Liver (tissue), 9 donors: ENCODE measurements around the gene CUL7. TPM values are rescaled to one million over a fixed set of nuclear protein-coding genes. Genes with fewer than 3 reads are reported as not detected.

Source experiments
- DNase-seq: peaks from one replicate; pipeline ENCODE4 v3.0.0-alpha.2; 2017; ENCODE audit warnings: low spot score
- H3K27ac ChIP-seq, 2 donors: one replicate each; pipeline ENCODE4 v1.7.0; 2013; ENCODE audit warnings: inconsistent platforms in 2 of 2, low read length in 2 of 2, control low read depth in 1 of 2, low read depth in 1 of 2, mild to moderate bottlenecking in 1 of 2
- H3K27me3 ChIP-seq, 4 donors: one replicate each; pipeline versions ENCODE4 v1.6.1 to v1.7.0; 2013; ENCODE audit warnings: low read length in 3 of 4, inconsistent platforms in 1 of 4, mild to moderate bottlenecking in 1 of 4, moderate library complexity in 1 of 4; ENCODE audit not compliant: control insufficient read depth in 4 of 4, insufficient read depth in 4 of 4
- H3K36me3 ChIP-seq, 4 donors: one replicate each; pipeline versions ENCODE4 v1.6.1 to v1.7.0; 2013; ENCODE audit warnings: low read length in 3 of 4, mild to moderate bottlenecking in 3 of 4, low read depth in 1 of 4, moderate library complexity in 1 of 4; ENCODE audit not compliant: control insufficient read depth in 4 of 4, insufficient read depth in 3 of 4
- H3K4me1 ChIP-seq, 4 donors: one replicate each; pipeline versions ENCODE4 v1.6.1 to v1.7.0; 2013; ENCODE audit warnings: low read length in 3 of 4, mild to moderate bottlenecking in 3 of 4, moderate library complexity in 1 of 4; ENCODE audit not compliant: control insufficient read depth in 4 of 4, insufficient read depth in 4 of 4
- H3K4me3 ChIP-seq, 3 donors: one replicate each; pipeline versions ENCODE4 v1.6.1 to v1.7.0; 2013; ENCODE audit warnings: low read length in 3 of 3, control low read depth in 1 of 3, low read depth in 1 of 3, mild to moderate bottlenecking in 1 of 3
- H3K9ac ChIP-seq, 2 donors: one replicate each; pipeline ENCODE4 v1.7.0; 2013; ENCODE audit warnings: low read length in 2 of 2, mild to moderate bottlenecking in 2 of 2, moderate library complexity in 2 of 2, control low read depth in 1 of 2, low read depth in 1 of 2
- H3K9me3 ChIP-seq, 4 donors: one replicate each; pipeline versions ENCODE4 v1.6.1 to v1.7.0; 2013; ENCODE audit warnings: low read length in 3 of 4; ENCODE audit not compliant: control insufficient read depth in 4 of 4
- ATF3 ChIP-seq: IDR thresholded peaks from 2 replicates; pipeline ENCODE4 v1.6.1; 2016; ENCODE audit warnings: antibody characterized with exemption
- CTCF ChIP-seq: fragments of 150-350 bp; IDR thresholded peaks from 2 replicates; pipeline ENCODE4 v1.5.1; 2017; ENCODE audit warnings: improper control_type of control experiment, low read depth, low read length; ENCODE audit not compliant: missing input control
- EGR1 ChIP-seq, 2 donors: IDR thresholded peaks; 2 replicates each; pipeline ENCODE4 v1.6.1; 2016 to 2018; ENCODE audit warnings: antibody characterized with exemption in 2 of 2, low read depth in 2 of 2
- FOXA1 ChIP-seq: IDR thresholded peaks from 2 replicates; pipeline ENCODE4 v1.6.1; 2016; ENCODE audit warnings: antibody characterized with exemption
- FOXA2 ChIP-seq: IDR thresholded peaks from 2 replicates; pipeline ENCODE4 v1.6.1; 2016; ENCODE audit warnings: antibody characterized with exemption
- GABPA ChIP-seq, 2 donors: IDR thresholded peaks in 1 of 2; conservative IDR thresholded peaks in 1 of 2; 2 replicates each; pipeline ENCODE4 v1.6.1; 2016; ENCODE audit warnings: antibody characterized with exemption in 2 of 2, mild to moderate bottlenecking in 1 of 2, moderate library complexity in 1 of 2
- HNF4A ChIP-seq, 2 donors: conservative IDR thresholded peaks; 2 replicates each; pipeline ENCODE4 v1.6.1; 2016; ENCODE audit warnings: antibody characterized with exemption in 2 of 2, mild to moderate bottlenecking in 2 of 2
- HNF4G ChIP-seq: IDR thresholded peaks from 2 replicates; pipeline ENCODE4 v1.6.1; 2016; ENCODE audit warnings: antibody characterized with exemption
- JUND ChIP-seq, 2 donors: IDR thresholded peaks; 2 replicates each; pipeline ENCODE4 v1.6.1; 2016; ENCODE audit warnings: antibody characterized with exemption in 2 of 2
- MAX ChIP-seq: IDR thresholded peaks from 2 replicates; pipeline ENCODE4 v1.6.1; 2016; ENCODE audit warnings: antibody characterized with exemption
- NR2F2 ChIP-seq: IDR thresholded peaks from 2 replicates; pipeline ENCODE4 v1.6.1; 2016; ENCODE audit warnings: antibody characterized with exemption
- RAD21 ChIP-seq, 2 donors: IDR thresholded peaks; 2 replicates each; pipeline ENCODE4 v1.6.1; 2016; ENCODE audit warnings: antibody characterized with exemption in 2 of 2, mild to moderate bottlenecking in 2 of 2
- REST ChIP-seq: IDR thresholded peaks from 2 replicates; pipeline ENCODE4 v1.6.1; 2016; ENCODE audit warnings: antibody characterized with exemption, mild to moderate bottlenecking
- RXRA ChIP-seq, 2 donors: IDR thresholded peaks; 2 replicates each; pipeline ENCODE4 v1.6.1; 2017 to 2018; ENCODE audit warnings: antibody characterized with exemption in 2 of 2, mild to moderate bottlenecking in 1 of 2
- SP1 ChIP-seq: IDR thresholded peaks from 2 replicates; pipeline ENCODE4 v1.6.1; 2018; ENCODE audit warnings: antibody characterized with exemption, mild to moderate bottlenecking
- TAF1 ChIP-seq: conservative IDR thresholded peaks from 2 replicates; pipeline ENCODE4 v1.6.1; 2016; ENCODE audit warnings: antibody characterized with exemption, mild to moderate bottlenecking
- YY1 ChIP-seq: IDR thresholded peaks from 2 replicates; pipeline ENCODE4 v1.6.1; 2016; ENCODE audit warnings: antibody characterized with exemption, mild to moderate bottlenecking
- ZBTB33 ChIP-seq: IDR thresholded peaks from 2 replicates; pipeline ENCODE4 v1.6.1; 2016; ENCODE audit warnings: antibody characterized with exemption
- WGBS: extraction: QIAGEN DNeasy Blood & Tissue Kit; methylation state at CpG from one replicate; pipeline ENCODE4 v1.1.7; 2013; 5-methylcytosine and 5-hydroxymethylcytosine counted together
- polyA plus RNA-seq, 2 donors: library from polyadenylated mRNA; stranded (reverse) in 1 of 2; unstranded in 1 of 2; fragments of 200-250 nt in 1 of 2; fragments of >200 nt in 1 of 2; fragmentation: Nextera tagmentation in 1 of 2; extraction: Ambion mirVana in 1 of 2; gene quantifications; one replicate each; pipeline versions ENCODE4 v1.2.1 to v1.2.3, GENCODE V29; 2013 to 2015
- total RNA-seq, 2 donors: library from RNA; depleted of rRNA; stranded (reverse); fragments of >200 nt; gene quantifications; one replicate each; pipeline ENCODE4 v1.2.3, GENCODE V29; 2014
- donor health status: healthy.
- donor health status: healthy.
- donor health status: healthy.
- donor health status: healthy.
- donor health status: healthy.

Gene CUL7
- total and polyA plus RNA-seq, 4 donors, result 2.2 to 10.4 (median 7.7) TPM

- TF ChIP-seq JUND (IDR thresholded peaks at IDR 0.05) (peak in 1 of 2 donors; percentile 24), GABPA (IDR thresholded peaks at IDR 0.05 in 1 of 2, conservative IDR thresholded peaks at IDR 0.05 in 1 of 2) (peak; percentile 79 to 91), EGR1 (IDR thresholded peaks at IDR 0.05; ENCODE audit: low read depth in 2 of 2) (peak in 1 of 2 donors; percentile 56), RXRA (IDR thresholded peaks at IDR 0.05) (peak in 1 of 2 donors; percentile 25), FOXA2 (no peak), TAF1 (no peak), HNF4A (conservative IDR thresholded peaks at IDR 0.05) (peak; percentile 20), RAD21 (IDR thresholded peaks at IDR 0.05) (peak; percentile 41 to 44), NR2F2 (no peak), YY1 (peak; percentile 85), CTCF (no peak), FOXA1 (peak; percentile 61), HNF4G (no peak), SP1 (peak; percentile 76), ATF3 (no peak), MAX (peak; percentile 98), REST (peak; percentile 61), ZBTB33 (peak; percentile 88)
- H3K36me3 ChIP-seq, result peaks cover 2 to 48% (median 24%) of the 10 kb centered on the region in 4 donors
- no peaks in the 10 kb centered on the region for H3K27me3 ChIP-seq
- WGBS, result under 1% methylated on average over 51 of the region's 51 CpGs
- peak within 1 kb of the TSS; percentile 46 to 55 for H3K27ac ChIP-seq
- peak; percentile 98 for DNase-seq
- peaks cover 3 to 36% (median 23%) of the 10 kb centered on the region in 4 donors for H3K4me1 ChIP-seq
- H3K4me3 ChIP-seq, result peak within 1 kb of the TSS; percentile 64 to 89 (median 70)
- H3K9ac ChIP-seq, result peak within 1 kb of the TSS; percentile 36 to 72
- H3K9me3 ChIP-seq, result no peaks in the 10 kb centered on the region
These were observed 39.7 kb downstream of the CUL7 start, which contains the start of the genes KLHDC3 and MEA1 for GRCh38 chr6:43013843-43014433. KLHDC3 (plus strand) TSS chr6:43014249; CDS start chr6:43017193, 2,944 bp downstream. MEA1 (minus strand) TSS chr6:43013946; CDS start chr6:43013813, 133 bp downstream.
